Kidney epithelial cell (primary cell): ENCODE results near the gene NIT1. TPM values are rescaled to one million over a fixed set of nuclear protein-coding genes. Genes with fewer than 3 reads are reported as not detected.

Experiments
- DNase-seq: peaks from one replicate; pipeline ENCODE4 v3.0.0-alpha.2; 2010; ENCODE audit warnings: low read depth
- H3K27me3 ChIP-seq: 2 replicates; pipeline ENCODE4 v1.6.0; 2011; ENCODE audit warnings: low read length; ENCODE audit not compliant: control insufficient read depth, insufficient read depth
- H3K36me3 ChIP-seq: 2 replicates; pipeline ENCODE4 v1.5.1; 2011; ENCODE audit warnings: low read length; ENCODE audit not compliant: control insufficient read depth, insufficient read depth
- H3K4me3 ChIP-seq: 2 replicates; pipeline ENCODE4 v1.5.1; 2011; ENCODE audit warnings: low read depth, mild to moderate bottlenecking, control low read depth, low read length
- total RNA-seq: library from RNA; depleted of rRNA; stranded (reverse); fragments of >200 nt; gene quantifications from 2 replicates; pipeline ENCODE4 v1.2.3, GENCODE V29; 2015
- TF ChIP-seq, protein P1 (sequence below): IDR thresholded peaks from 2 replicates; pipeline ENCODE4 v1.5.1; 2011; ENCODE audit warnings: mild to moderate bottlenecking, moderate library complexity, low read length, control low read depth, inconsistent platforms; ENCODE audit not compliant: insufficient read depth, poor library complexity, severe bottlenecking

Gene NIT1
- total RNA-seq, 1 donor from 2014 or later, result 35.8 TPM

DNA sequence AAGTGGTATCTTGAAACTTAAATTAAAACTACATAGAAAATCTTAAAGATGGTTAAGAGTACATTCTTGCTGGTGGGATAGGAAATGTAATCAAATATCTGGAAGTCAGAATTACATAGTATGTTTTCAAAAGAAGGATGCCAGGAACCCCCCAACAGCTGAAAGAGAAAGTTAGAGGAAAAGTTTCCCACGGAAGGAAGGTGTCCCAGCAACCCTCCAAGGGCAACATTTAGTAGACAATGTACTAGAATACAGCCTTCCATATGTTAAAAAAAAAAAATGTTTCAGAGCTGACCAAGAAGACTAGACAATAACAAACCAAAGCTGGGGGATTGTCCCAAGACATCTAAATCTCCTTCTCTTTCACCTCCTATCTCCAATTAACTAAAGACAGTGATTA is 12.4 kb downstream of the NIT1 start:
- H3K27me3 ChIP-seq, result no peaks in the 10 kb centered on the region
- no peak for DNase-seq
- no peak overlapping the region for H3K4me3 ChIP-seq
- H3K36me3 ChIP-seq, result no peaks in the 10 kb centered on the region
- TF ChIP-seq, protein P1, sequence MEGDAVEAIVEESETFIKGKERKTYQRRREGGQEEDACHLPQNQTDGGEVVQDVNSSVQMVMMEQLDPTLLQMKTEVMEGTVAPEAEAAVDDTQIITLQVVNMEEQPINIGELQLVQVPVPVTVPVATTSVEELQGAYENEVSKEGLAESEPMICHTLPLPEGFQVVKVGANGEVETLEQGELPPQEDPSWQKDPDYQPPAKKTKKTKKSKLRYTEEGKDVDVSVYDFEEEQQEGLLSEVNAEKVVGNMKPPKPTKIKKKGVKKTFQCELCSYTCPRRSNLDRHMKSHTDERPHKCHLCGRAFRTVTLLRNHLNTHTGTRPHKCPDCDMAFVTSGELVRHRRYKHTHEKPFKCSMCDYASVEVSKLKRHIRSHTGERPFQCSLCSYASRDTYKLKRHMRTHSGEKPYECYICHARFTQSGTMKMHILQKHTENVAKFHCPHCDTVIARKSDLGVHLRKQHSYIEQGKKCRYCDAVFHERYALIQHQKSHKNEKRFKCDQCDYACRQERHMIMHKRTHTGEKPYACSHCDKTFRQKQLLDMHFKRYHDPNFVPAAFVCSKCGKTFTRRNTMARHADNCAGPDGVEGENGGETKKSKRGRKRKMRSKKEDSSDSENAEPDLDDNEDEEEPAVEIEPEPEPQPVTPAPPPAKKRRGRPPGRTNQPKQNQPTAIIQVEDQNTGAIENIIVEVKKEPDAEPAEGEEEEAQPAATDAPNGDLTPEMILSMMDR, result no peak

DNA sequence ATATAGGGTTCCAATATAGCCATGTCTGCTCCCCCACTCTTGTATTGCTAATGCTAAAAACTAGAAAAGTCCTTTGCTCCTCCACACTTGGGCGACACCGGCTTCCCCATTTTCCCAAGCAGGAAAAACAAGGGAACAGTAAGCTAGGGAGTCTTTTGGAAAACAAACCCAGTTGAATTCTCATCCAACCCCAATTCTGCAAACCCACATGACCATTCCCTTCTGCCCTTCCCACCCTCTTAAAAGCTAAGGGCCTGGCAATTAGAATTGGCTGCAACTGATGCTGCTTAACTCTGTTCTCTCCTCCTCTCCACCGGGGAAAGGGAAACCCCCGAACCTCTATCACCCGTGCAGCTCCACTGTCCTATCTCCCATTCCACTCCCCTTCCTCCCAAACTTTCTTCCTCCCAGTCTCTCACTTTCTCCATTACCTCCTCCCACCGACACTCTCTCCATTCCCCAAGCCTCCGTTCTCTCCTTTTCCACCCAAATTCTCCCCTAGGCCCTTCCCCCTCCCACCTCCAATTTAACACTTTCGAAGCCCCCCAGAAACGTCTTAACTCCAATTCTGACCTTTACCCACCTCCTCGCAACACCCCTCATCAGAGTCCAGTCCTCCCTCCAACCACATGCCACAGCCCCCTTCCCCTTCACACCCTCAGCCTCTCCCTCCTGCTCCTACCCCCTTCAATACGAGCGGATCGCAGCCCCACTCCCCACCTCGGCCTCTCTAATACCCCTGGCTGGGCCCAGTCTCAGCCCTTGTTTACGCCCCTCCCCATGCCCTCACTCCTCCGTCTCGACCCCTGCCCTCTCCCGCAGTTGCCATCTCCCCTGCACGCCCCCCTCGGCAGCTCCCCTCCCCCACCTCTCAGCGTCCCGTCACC is 13.9 kb downstream of the NIT1 start:
- no peaks in the 10 kb centered on the region for H3K27me3 ChIP-seq
- H3K36me3 ChIP-seq, result no peaks in the 10 kb centered on the region
- TF ChIP-seq, protein P1, result no peak
- no peak for DNase-seq
- H3K4me3 ChIP-seq, result peak overlapping the region; percentile 92

DNA sequence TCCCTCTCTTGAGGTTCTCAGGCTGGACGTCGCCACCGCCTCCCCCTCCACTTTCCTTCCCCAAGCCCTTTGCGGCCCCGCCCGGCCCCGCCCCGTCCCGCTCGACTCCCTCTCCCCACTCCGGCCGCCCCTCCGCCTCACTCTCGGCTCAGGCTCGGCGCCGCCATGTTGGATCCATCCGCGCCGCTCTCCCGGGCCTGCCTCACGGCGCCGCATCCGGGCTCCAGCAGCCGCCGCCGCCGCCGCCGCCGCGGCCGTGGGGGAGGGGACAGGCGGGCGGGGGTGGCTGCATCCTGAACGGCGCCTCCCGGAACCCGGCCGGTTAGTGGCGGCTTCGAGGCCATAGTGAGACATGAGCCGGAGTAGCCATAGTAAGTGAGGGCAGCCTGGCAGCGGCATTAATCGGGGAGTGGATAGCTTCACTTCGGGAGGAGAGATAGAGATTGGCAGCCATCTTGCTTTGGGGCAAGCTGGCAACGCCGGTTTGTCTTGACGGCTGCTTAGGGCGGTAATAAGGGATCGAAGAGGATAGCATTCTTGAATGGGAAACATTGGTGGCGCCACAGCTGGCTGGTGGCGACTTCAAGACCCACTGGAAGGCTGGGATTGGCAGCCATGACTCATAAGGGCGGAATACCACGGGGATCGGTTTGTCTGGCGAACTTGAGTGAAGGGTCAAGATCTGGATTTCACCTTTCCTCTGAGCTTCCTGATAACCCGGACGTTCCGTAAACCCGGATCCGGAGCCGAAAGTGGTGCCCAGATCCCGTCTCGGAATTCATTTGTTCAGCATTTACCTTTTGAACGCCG is 14.7 kb downstream of the NIT1 start, which contains the start of gene DEDD:
TSS of gene DEDD (minus strand) at position 258 of the 810 bp plus-strand sequence. CDS start 8,205 bp downstream, outside the sequence.
- Histone ChIP-seq H3K36me3 (no peaks in the 10 kb centered on the region), H3K4me3 (peak within 1 kb of the TSS; percentile 92), H3K27me3 (no peaks in the 10 kb centered on the region)
- peak; percentile 89 for DNase-seq
- TF ChIP-seq, protein P1, result no peak

DNA sequence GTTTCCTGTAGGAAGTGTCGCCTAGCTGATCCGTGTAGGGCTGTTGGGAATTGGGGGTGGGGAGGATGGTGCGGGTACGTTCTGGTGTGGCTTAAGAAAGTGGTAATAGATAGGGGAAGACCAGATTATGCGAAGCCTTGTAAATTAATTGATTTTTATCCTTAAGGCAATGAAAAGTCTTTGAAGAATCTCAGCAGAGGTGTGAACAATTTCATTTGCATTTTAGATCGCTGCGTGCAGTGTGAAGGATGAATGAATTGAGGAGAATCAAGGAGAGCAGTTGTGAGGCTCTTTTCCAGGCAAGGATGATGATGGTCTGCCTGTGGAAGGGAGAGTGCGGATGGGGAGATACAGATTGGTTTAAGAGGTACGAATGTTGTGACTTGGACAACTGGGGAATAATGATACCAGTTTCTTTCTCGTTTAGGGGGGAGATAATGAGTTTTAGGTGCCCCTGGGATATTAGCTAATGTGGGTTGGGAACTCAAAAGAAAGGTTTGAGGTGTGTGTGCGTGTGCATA is 15.4 kb downstream of the NIT1 start:
- peak overlapping the region; percentile 92 for H3K4me3 ChIP-seq
- TF ChIP-seq, protein P1, result no peak
- H3K27me3 ChIP-seq, result no peaks in the 10 kb centered on the region
- no peak for DNase-seq
- no peaks in the 10 kb centered on the region for H3K36me3 ChIP-seq

DNA sequence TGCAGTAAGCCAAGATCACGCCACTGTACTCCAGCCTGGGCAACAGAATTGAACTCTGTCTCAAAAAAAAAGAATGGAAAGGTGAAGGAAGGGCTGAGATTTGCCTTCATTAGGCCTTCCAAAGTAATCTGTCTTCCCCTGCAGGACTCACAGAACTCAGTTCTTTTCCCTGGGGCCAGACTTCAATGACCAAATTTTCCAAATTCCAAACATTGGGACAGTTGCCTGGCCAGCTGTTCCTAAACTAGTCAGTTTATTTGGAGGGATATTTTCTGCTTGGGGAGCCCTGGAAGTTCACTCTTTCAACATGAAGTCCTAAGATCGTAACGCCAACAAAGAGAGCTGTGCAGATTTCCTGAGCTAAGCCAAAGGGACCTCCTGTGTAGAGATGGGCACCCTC is 20.0 kb downstream of the NIT1 start:
- no peaks in the 10 kb centered on the region for H3K27me3 ChIP-seq
- TF ChIP-seq, protein P1, result no peak
- no peak for DNase-seq
- no peak overlapping the region for H3K4me3 ChIP-seq
- H3K36me3 ChIP-seq, result no peaks in the 10 kb centered on the region
